H1 (cell line): ENCODE results near the gene TBC1D4. TPM values are rescaled to one million over a fixed set of nuclear protein-coding genes. Genes with fewer than 3 reads are reported as not detected.

Experiments
- ATF2 ChIP-seq: IDR thresholded peaks from 2 replicates; pipeline ENCODE4 v1.6.1; 2012; ENCODE audit warnings: low read length, inconsistent platforms
- CREB1 ChIP-seq: IDR thresholded peaks from 2 replicates; pipeline ENCODE4 v1.6.1; 2012; ENCODE audit warnings: inconsistent platforms
- GABPA ChIP-seq: IDR thresholded peaks from 2 replicates; pipeline ENCODE4 v1.6.1; 2011; ENCODE audit warnings: mild to moderate bottlenecking, low read length, moderate library complexity, borderline replicate concordance; ENCODE audit not compliant: insufficient read depth
- HDAC2 ChIP-seq, 2 experiments: fragments of 300-600 bp in 1 of 2; sonication (generic) in 1 of 2; IDR thresholded peaks; 2 replicates each; pipeline ENCODE4 v1.6.1; 2011 to 2012; ENCODE audit warnings: low read depth in 2 of 2, low read length in 2 of 2, mild to moderate bottlenecking in 2 of 2, moderate library complexity in 2 of 2, borderline replicate concordance in 1 of 2, inconsistent platforms in 1 of 2
- RAD21 ChIP-seq, 2 experiments: IDR thresholded peaks in 1 of 2; conservative IDR thresholded peaks in 1 of 2; 2 replicates each; pipeline ENCODE4 v1.6.1; 2011; ENCODE audit warnings: low read depth in 2 of 2, low read length in 2 of 2, improper control_type of control experiment in 1 of 2, inconsistent platforms in 1 of 2, mild to moderate bottlenecking in 1 of 2, moderate library complexity in 1 of 2
- SIX5 ChIP-seq: IDR thresholded peaks from 2 replicates; pipeline ENCODE4 v1.6.1; 2011; ENCODE audit warnings: mild to moderate bottlenecking, low read depth, low read length
- ZNF274 ChIP-seq: IDR thresholded peaks from 2 replicates; pipeline ENCODE4 v1.7.0; 2012; ENCODE audit warnings: low read length, borderline replicate concordance; ENCODE audit errors: extremely low read depth
- polyA plus RNA-seq, 7 experiments: library from polyadenylated mRNA; depleted of rRNA in 3 of 7; stranded (reverse) in 5 of 7; unstranded in 2 of 7; fragments of >200 nt in 5 of 7; fragments of 200-250 nt in 2 of 7; gene quantifications; 1 replicate in 5 of 7; 2 replicates in 1 of 7; 4 replicates in 1 of 7; pipeline versions ENCODE4 v1.2.1 to v1.2.3, GENCODE V29; 2011 to 2013; ENCODE audit warnings: missing spikeins in 2 of 7, mixed read lengths in 2 of 7
- total RNA-seq: library from RNA; stranded (reverse); fragmentation: NEBNext Ultra II Directional; extraction: Animal tissue kit (Norgen Biotek cat#: 25700); gene quantifications from 2 replicates; pipeline ENCODE4 v1.2.1, GENCODE V29; 2021

TBC1D4 gene
- total and polyA plus RNA-seq, 2 of the 8 experiments (the other 6 are each of a cell fraction or from before 2014, with no cell fraction given): 16.7 to 39.0 TPM

- TF ChIP-seq SIX5 (no peak), ATF2 (no peak), CREB1 (no peak), RAD21 (IDR thresholded peaks at IDR 0.05 in 1 of 2, conservative IDR thresholded peaks at IDR 0.05 in 1 of 2; ENCODE audit: low read depth in 2 of 2, low read length in 2 of 2) (no peak), HDAC2 (IDR thresholded peaks at IDR 0.05; ENCODE audit: borderline replicate concordance in 1 of 2, low read depth in 2 of 2, low read length in 2 of 2) (no peak), ZNF274 (no peak), GABPA (no peak)
Measured at GRCh38 chr13:75318138-75318833, 163.7 kb downstream of the TBC1D4 start (continued).
